HepG2 (cell line): ENCODE results near the gene FKBP8. TPM values are rescaled to one million over a fixed set of nuclear protein-coding genes. Genes with fewer than 3 reads are reported as not detected.
A peak's percentile ranks its signal among the peaks of the same experiment; 100 is the strongest.

Experiments
- GATA4 ChIP-seq: sonication (generic); IDR thresholded peaks from 2 replicates; pipeline ENCODE4 v1.6.1; 2016; ENCODE audit warnings: antibody characterized with exemption, low read depth, borderline replicate concordance
- JUND ChIP-seq: sonication (generic); formaldehyde crosslinking; IDR thresholded peaks from 2 replicates; pipeline ENCODE4 v1.8.0; 2022; ENCODE audit warnings: mild to moderate bottlenecking, missing genetic modification reagents
- LCORL ChIP-seq, 2 experiments: fragments of 450-650 bp in 1 of 2; sonication (generic) in 1 of 2; formaldehyde crosslinking in 1 of 2; IDR thresholded peaks; 2 replicates each; pipeline versions ENCODE4 v1.5.0 to v1.6.1; 2017 to 2020; ENCODE audit warnings: antibody characterized with exemption in 1 of 2, missing genetic modification reagents in 1 of 2
- MXD1 ChIP-seq: sonication (generic); formaldehyde crosslinking; IDR thresholded peaks from 2 replicates; pipeline ENCODE4 v1.4.0; 2020; ENCODE audit warnings: mild to moderate bottlenecking, missing genetic modification reagents
- NAIF1 ChIP-seq: sonication (generic); formaldehyde crosslinking; IDR thresholded peaks from 2 replicates; pipeline ENCODE4 v1.5.0; 2020; ENCODE audit warnings: mild to moderate bottlenecking, missing genetic modification reagents, borderline replicate concordance
- NR2F2 ChIP-seq: IDR thresholded peaks from 2 replicates; pipeline ENCODE4 v1.6.1; 2012; ENCODE audit warnings: low read depth, inconsistent platforms, borderline replicate concordance
- RERE ChIP-seq: IDR thresholded peaks from 2 replicates; pipeline ENCODE4 v1.6.1; 2016; ENCODE audit warnings: low read depth, missing genetic modification reagents, missing compliant biosample characterization
- SMAD1 ChIP-seq: sonication (generic); formaldehyde crosslinking; IDR thresholded peaks from 2 replicates; pipeline ENCODE4 v1.4.0; 2020; ENCODE audit warnings: missing genetic modification reagents, low read depth, mild to moderate bottlenecking, borderline replicate concordance
- TCF7L2 ChIP-seq: IDR thresholded peaks from 2 replicates; pipeline ENCODE4 v1.6.1; 2011; ENCODE audit warnings: mild to moderate bottlenecking, low read depth, low read length, moderate library complexity
- ZBTB14 ChIP-seq: sonication (generic); formaldehyde crosslinking; IDR thresholded peaks from 2 replicates; pipeline ENCODE4 v1.4.0; 2020; ENCODE audit warnings: missing genetic modification reagents
- ZFP36L2 ChIP-seq: sonication (generic); formaldehyde crosslinking; IDR thresholded peaks from 2 replicates; pipeline ENCODE4 v1.4.0; 2020; ENCODE audit warnings: missing genetic modification reagents
- ZNF160 ChIP-seq: sonication (generic); formaldehyde crosslinking; IDR thresholded peaks from 2 replicates; pipeline ENCODE4 v1.8.0; 2022; ENCODE audit warnings: mild to moderate bottlenecking, inconsistent platforms, missing genetic modification reagents
- ZNF205 ChIP-seq: IDR thresholded peaks from 2 replicates; pipeline ENCODE4 v1.6.1; 2018; ENCODE audit warnings: missing biosample characterization, missing genetic modification reagents
- polyA plus RNA-seq, 8 experiments: library from polyadenylated mRNA; depleted of rRNA in 3 of 8; stranded (reverse) in 7 of 8; unstranded in 1 of 8; fragments of >200 nt; fragmentation: Illumina TruSeq in 4 of 8; extraction: Trizol in 4 of 8; gene quantifications; 2 replicates each; pipeline versions ENCODE4 v1.2.1 to v1.2.3, GENCODE V29; 2011 to 2016; ENCODE audit warnings: low read depth in 4 of 8, missing spikeins in 1 of 8, mixed read lengths in 1 of 8; ENCODE audit not compliant: insufficient read depth in 1 of 8
- total RNA-seq, 5 experiments: library from RNA; depleted of rRNA; stranded (reverse); fragments of >200 nt; fragmentation: Illumina TruSeq; extraction: Trizol; gene quantifications; 2 replicates each; pipeline ENCODE4 v1.2.3, GENCODE V29; 2016; ENCODE audit warnings: low read depth in 1 of 5
- TF ChIP-seq, protein P1 (sequence below): sonication (generic); formaldehyde crosslinking; IDR thresholded peaks from 2 replicates; pipeline ENCODE4 v1.4.0; 2020; ENCODE audit warnings: missing genetic modification reagents
- TF ChIP-seq, protein P2 (sequence below): IDR thresholded peaks from 2 replicates; pipeline ENCODE4 v1.6.1; 2016; ENCODE audit warnings: mild to moderate bottlenecking

FKBP8 gene
- total and polyA plus RNA-seq, 2 of the 13 experiments (the other 11 are each of a cell fraction or from before 2014, with no cell fraction given), result 81.7 to 93.9 TPM

DNA sequence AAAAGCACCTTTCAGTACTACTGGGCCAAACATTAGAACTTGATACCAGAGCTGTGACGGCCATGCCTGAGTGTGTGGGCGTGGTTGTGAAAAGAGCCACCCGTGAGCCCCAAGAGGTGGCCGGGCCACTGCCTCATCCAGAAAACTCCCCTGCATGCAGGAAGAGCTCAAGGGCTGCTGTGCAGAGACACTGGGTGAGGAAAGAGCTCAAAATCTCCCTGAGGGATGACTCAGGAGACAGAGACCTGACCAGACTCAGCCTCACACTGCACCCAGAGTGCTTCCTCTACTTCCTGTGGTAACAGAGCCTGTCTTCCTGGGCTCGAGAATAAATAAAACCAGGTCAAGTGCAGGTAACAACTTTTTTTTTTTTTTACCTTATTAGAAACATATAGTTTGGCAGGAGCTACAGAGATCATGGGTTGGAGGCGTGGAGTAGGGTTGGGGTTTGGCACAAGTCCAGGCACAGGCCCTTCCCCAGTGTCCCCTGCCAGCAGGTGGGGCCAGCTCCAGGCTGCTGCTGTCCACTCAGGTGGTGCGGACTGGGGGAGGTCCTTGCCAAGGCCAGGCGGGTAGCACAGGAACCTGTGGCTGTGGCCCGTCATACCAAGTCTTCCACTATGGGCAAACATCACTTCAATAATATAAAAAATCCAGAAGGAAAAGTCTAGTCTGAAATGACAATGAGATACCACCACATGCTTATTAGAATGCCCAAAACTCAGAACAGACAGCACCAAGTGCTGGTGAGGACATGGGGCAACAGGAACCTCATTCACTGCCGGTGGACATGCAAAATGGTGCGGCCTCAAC, 47.0 kb downstream of the FKBP8 start (continued):
- TF ChIP-seq, protein P1, sequence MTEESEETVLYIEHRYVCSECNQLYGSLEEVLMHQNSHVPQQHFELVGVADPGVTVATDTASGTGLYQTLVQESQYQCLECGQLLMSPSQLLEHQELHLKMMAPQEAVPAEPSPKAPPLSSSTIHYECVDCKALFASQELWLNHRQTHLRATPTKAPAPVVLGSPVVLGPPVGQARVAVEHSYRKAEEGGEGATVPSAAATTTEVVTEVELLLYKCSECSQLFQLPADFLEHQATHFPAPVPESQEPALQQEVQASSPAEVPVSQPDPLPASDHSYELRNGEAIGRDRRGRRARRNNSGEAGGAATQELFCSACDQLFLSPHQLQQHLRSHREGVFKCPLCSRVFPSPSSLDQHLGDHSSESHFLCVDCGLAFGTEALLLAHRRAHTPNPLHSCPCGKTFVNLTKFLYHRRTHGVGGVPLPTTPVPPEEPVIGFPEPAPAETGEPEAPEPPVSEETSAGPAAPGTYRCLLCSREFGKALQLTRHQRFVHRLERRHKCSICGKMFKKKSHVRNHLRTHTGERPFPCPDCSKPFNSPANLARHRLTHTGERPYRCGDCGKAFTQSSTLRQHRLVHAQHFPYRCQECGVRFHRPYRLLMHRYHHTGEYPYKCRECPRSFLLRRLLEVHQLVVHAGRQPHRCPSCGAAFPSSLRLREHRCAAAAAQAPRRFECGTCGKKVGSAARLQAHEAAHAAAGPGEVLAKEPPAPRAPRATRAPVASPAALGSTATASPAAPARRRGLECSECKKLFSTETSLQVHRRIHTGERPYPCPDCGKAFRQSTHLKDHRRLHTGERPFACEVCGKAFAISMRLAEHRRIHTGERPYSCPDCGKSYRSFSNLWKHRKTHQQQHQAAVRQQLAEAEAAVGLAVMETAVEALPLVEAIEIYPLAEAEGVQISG (CRISPR knock-in tag), result no peak
- TF ChIP-seq MXD1 (CRISPR knock-in tag) (no peak), NAIF1 (CRISPR knock-in tag) (no peak), ZNF205 (no peak), JUND (no peak), TCF7L2 (no peak), ZNF160 (CRISPR knock-in tag) (no peak), GATA4 (no peak), LCORL (IDR thresholded peaks at IDR 0.05) (no peak), LCORL (CRISPR knock-in tag; IDR thresholded peaks at IDR 0.05) (0 out of 2 replicates have a peak, but pooled peaks have one; percentile 24), ZBTB14 (no peak), NR2F2 (no peak), RERE (CRISPR knock-in tag) (no peak), SMAD1 (CRISPR knock-in tag) (no peak), ZFP36L2 (no peak)
- TF ChIP-seq, protein P2, sequence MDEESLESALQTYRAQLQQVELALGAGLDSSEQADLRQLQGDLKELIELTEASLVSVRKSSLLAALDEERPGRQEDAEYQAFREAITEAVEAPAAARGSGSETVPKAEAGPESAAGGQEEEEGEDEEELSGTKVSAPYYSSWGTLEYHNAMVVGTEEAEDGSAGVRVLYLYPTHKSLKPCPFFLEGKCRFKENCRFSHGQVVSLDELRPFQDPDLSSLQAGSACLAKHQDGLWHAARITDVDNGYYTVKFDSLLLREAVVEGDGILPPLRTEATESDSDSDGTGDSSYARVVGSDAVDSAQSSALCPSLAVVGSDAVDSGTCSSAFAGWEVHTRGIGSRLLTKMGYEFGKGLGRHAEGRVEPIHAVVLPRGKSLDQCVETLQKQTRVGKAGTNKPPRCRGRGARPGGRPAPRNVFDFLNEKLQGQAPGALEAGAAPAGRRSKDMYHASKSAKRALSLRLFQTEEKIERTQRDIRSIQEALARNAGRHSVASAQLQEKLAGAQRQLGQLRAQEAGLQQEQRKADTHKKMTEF (CRISPR knock-in tag), result peak; percentile 28; the same call in 1 of the 2 replicates
